Suprapubic skin (tissue), 4 donors: ENCODE measurements around the gene GCNT3. TPM values are rescaled to one million over a fixed set of nuclear protein-coding genes. Genes with fewer than 3 reads are reported as not detected.

Experiments
- DNase-seq, 2 donors: peaks; one replicate each; pipeline ENCODE4 v3.0.0-alpha.2; 2019; ENCODE audit warnings: low spot score in 2 of 2
- H3K27ac ChIP-seq: fragments of 200-600 bp; sonication (generic); one replicate; pipeline ENCODE4 v1.5.1; 2019
- H3K27me3 ChIP-seq: fragments of 200-600 bp; sonication (generic); one replicate; pipeline ENCODE4 v1.5.1; 2019
- H3K36me3 ChIP-seq: fragments of 200-600 bp; sonication (generic); one replicate; pipeline ENCODE4 v1.5.1; 2019
- H3K4me1 ChIP-seq: fragments of 200-600 bp; sonication (generic); one replicate; pipeline ENCODE4 v1.5.1; 2019
- H3K4me3 ChIP-seq: fragments of 200-600 bp; sonication (generic); one replicate; pipeline ENCODE4 v1.5.1; 2019; ENCODE audit warnings: mild to moderate bottlenecking
- H3K9me3 ChIP-seq: fragments of 200-600 bp; sonication (generic); one replicate; pipeline ENCODE4 v1.5.1; 2019
- CTCF ChIP-seq, 2 donors: fragments of 200-600 bp in 1 of 2; fragments of 450-650 bp in 1 of 2; sonication (generic) in 1 of 2; IDR thresholded peaks; one replicate each; pipeline ENCODE4 v1.5.1; 2016 to 2019; ENCODE audit warnings: antibody characterized with exemption in 2 of 2, mild to moderate bottlenecking in 1 of 2, moderate library complexity in 1 of 2
- EP300 ChIP-seq: sonication (generic); formaldehyde crosslinking; IDR thresholded peaks from one replicate; pipeline ENCODE4 v1.6.1; 2017; ENCODE audit warnings: antibody characterized with exemption
- POLR2A ChIP-seq, 2 donors: fragments of 450-650 bp; IDR thresholded peaks; one replicate each; pipeline ENCODE4 v1.6.1; 2017; ENCODE audit warnings: antibody characterized with exemption in 2 of 2, mild to moderate bottlenecking in 2 of 2, moderate library complexity in 2 of 2
- POLR2AphosphoS5 ChIP-seq, 3 donors: sonication (generic); formaldehyde crosslinking; IDR thresholded peaks; one replicate each; pipeline ENCODE4 v1.6.1; 2017; ENCODE audit warnings: antibody characterized with exemption in 3 of 3
- WGBS: methylation state at CpG from one replicate; pipeline ENCODE4 v1.1.5; 2018; 5-methylcytosine and 5-hydroxymethylcytosine counted together
- total RNA-seq, 4 donors: library from RNA; depleted of rRNA; stranded (reverse); fragments of >200 nt; gene quantifications; one replicate each; pipeline ENCODE4 v1.1.0, GENCODE V29; 2016

GCNT3 gene
- total RNA-seq, 4 donors from 2014 or later: 0.13 to 0.23 TPM; not detected in 2

GRCh38 chr15:59591356-59591755 lies 20.2 kb upstream of the GCNT3 start:
- H3K27me3 ChIP-seq: no peaks in the 10 kb centered on the region
- H3K4me1 ChIP-seq: no peaks in the 10 kb centered on the region
- no peak for DNase-seq
- H3K9me3 ChIP-seq: no peaks in the 10 kb centered on the region
- 20% methylated on average over 2 of the region's 2 CpGs for WGBS
- no peaks in the 10 kb centered on the region for H3K36me3 ChIP-seq
- H3K4me3 ChIP-seq: no peak overlapping the region
- TF ChIP-seq POLR2A (IDR thresholded peaks at IDR 0.05): no peak
- no peak for TF ChIP-seq POLR2AphosphoS5 (IDR thresholded peaks at IDR 0.05)
- no peak for TF ChIP-seq CTCF (IDR thresholded peaks at IDR 0.05)
- no peak for TF ChIP-seq EP300
- no peak overlapping the region for H3K27ac ChIP-seq

DNA sequence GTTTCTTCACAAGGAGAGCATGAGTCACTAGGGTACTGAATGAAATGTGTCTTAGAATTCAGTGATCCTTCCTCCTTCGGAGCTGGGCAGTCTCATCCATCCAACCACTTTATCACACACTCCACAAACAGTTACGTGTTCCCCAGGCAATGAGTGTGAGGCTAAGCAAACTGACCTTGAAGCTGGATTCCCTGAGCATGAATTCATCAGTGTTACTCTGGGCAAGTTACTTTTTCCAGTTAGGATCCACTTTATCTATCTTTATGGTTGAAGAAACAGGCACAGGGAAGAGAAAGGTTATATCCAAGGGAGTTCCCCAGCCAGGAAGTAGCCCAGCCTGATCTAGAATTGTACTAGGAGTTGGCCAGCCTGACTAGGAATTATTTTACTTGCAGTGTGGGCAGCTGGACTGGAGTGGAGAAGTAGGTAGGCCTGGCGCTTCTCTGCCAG lies 17.1 kb upstream of the GCNT3 start:
- Histone ChIP-seq H3K9me3 (no peaks in the 10 kb centered on the region), H3K36me3 (no peaks in the 10 kb centered on the region), H3K4me1 (no peaks in the 10 kb centered on the region), H3K27me3 (no peaks in the 10 kb centered on the region), H3K27ac (no peak overlapping the region), H3K4me3 (no peak overlapping the region)
- DNase-seq: no peak
- TF ChIP-seq POLR2A (IDR thresholded peaks at IDR 0.05) (no peak), EP300 (no peak), POLR2AphosphoS5 (IDR thresholded peaks at IDR 0.05) (no peak), CTCF (IDR thresholded peaks at IDR 0.05) (no peak)
- WGBS: 61% methylated on average over 3 of the region's 3 CpGs

- Histone ChIP-seq H3K36me3 (no peaks in the 10 kb centered on the region), H3K27ac (no peak overlapping the region), H3K9me3 (no peaks in the 10 kb centered on the region), H3K4me3 (no peak overlapping the region), H3K4me1 (no peaks in the 10 kb centered on the region), H3K27me3 (no peaks in the 10 kb centered on the region)
- DNase-seq: no peak
- 86% methylated on average over 2 of the region's 2 CpGs for WGBS
- TF ChIP-seq CTCF (IDR thresholded peaks at IDR 0.05) (no peak), POLR2A (IDR thresholded peaks at IDR 0.05) (no peak), POLR2AphosphoS5 (IDR thresholded peaks at IDR 0.05) (no peak), EP300 (no peak)
Observed at GRCh38 chr15:59594991-59595390, 16.6 kb upstream of the GCNT3 start.

DNA sequence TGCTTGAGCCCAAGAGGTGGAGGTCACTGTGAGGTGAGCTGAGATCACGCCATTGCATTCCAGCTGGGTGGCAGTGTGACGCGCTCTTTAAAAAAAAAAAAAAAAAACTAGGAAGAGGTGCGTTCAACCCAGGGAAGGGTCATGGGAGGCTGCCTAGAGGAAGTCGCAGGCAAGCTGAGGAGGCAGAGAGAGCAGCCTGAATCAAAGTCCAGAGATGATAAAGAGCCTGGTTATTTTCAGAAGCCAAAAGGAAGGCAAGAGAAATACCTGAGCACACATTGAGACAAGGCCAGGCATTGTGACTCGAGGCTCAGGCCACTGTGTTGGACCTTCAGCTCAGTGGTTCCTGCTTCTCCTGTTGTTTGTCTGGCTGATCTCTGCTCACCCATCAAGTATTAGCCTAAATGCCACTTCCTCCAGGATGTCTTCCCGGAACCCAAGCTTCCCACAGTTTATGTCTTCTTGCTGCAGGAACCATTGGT lies 16.1 kb upstream of the GCNT3 start:
- H3K4me1 ChIP-seq: no peaks in the 10 kb centered on the region
- 69% methylated on average over 7 of the region's 7 CpGs for WGBS
- no peak for DNase-seq
- no peaks in the 10 kb centered on the region for H3K9me3 ChIP-seq
- no peaks in the 10 kb centered on the region for H3K36me3 ChIP-seq
- no peak overlapping the region for H3K4me3 ChIP-seq
- no peak for TF ChIP-seq CTCF (IDR thresholded peaks at IDR 0.05)
- no peak for TF ChIP-seq POLR2A (IDR thresholded peaks at IDR 0.05)
- TF ChIP-seq POLR2AphosphoS5 (IDR thresholded peaks at IDR 0.05): no peak
- TF ChIP-seq EP300: no peak
- no peaks in the 10 kb centered on the region for H3K27me3 ChIP-seq
- H3K27ac ChIP-seq: no peak overlapping the region

- H3K27ac ChIP-seq: no peak overlapping the region
- no peak overlapping the region for H3K4me3 ChIP-seq
- no peaks in the 10 kb centered on the region for H3K36me3 ChIP-seq
- DNase-seq: no peak
- H3K27me3 ChIP-seq: no peaks in the 10 kb centered on the region
- no peaks in the 10 kb centered on the region for H3K4me1 ChIP-seq
- no peak for TF ChIP-seq POLR2AphosphoS5 (IDR thresholded peaks at IDR 0.05)
- no peak for TF ChIP-seq EP300
- TF ChIP-seq CTCF (IDR thresholded peaks at IDR 0.05): no peak
- TF ChIP-seq POLR2A (IDR thresholded peaks at IDR 0.05): no peak
- H3K9me3 ChIP-seq: no peaks in the 10 kb centered on the region
Observed at GRCh38 chr15:59596640-59597039, 14.9 kb upstream of the GCNT3 start.
